Ishikawa (cell line): Measurements from ENCODE around the gene ARID4B.

Source experiments
- CEBPB ChIP-seq: IDR thresholded peaks from 2 replicates; pipeline ENCODE4 v1.6.1; 2012
- CREB1 ChIP-seq: IDR thresholded peaks from 2 replicates; pipeline ENCODE4 v1.6.1; 2012; ENCODE audit warnings: low read depth
- EGR1 ChIP-seq: IDR thresholded peaks from 2 replicates; pipeline ENCODE4 v1.6.1; 2012
- EP300 ChIP-seq: IDR thresholded peaks from 2 replicates; pipeline ENCODE4 v1.6.1; 2012; ENCODE audit warnings: borderline replicate concordance
- FOXM1 ChIP-seq: IDR thresholded peaks from 2 replicates; pipeline ENCODE4 v1.6.1; 2012; ENCODE audit warnings: low read depth, borderline replicate concordance
- MAX ChIP-seq: IDR thresholded peaks from 2 replicates; pipeline ENCODE4 v1.6.1; 2012
- NFIC ChIP-seq: IDR thresholded peaks from 2 replicates; pipeline ENCODE4 v1.6.1; 2012
- RAD21 ChIP-seq: IDR thresholded peaks from 2 replicates; pipeline ENCODE4 v1.6.1; 2012; ENCODE audit warnings: low read depth
- REST ChIP-seq: IDR thresholded peaks from 2 replicates; pipeline ENCODE4 v1.6.1; 2012; ENCODE audit warnings: low read depth, mild to moderate bottlenecking
- TAF1 ChIP-seq: IDR thresholded peaks from 2 replicates; pipeline ENCODE4 v1.6.1; 2012; ENCODE audit warnings: low read depth, mild to moderate bottlenecking
- TCF12 ChIP-seq: IDR thresholded peaks from 2 replicates; pipeline ENCODE4 v1.6.1; 2012; ENCODE audit warnings: low read depth
- TEAD4 ChIP-seq: IDR thresholded peaks from 2 replicates; pipeline ENCODE4 v1.6.1; 2012
- USF1 ChIP-seq: IDR thresholded peaks from 2 replicates; pipeline ENCODE4 v1.6.1; 2012
- YY1 ChIP-seq: IDR thresholded peaks from 2 replicates; pipeline ENCODE4 v1.6.1; 2012; ENCODE audit warnings: low read depth
- ZBTB7A ChIP-seq: IDR thresholded peaks from 2 replicates; pipeline ENCODE4 v1.6.1; 2012; ENCODE audit warnings: low read depth

The ARID4B gene

GRCh38 chr1:235127732-235128455, 200.1 kb downstream of the ARID4B start:
- TF ChIP-seq TEAD4 (no peak), TAF1 (no peak)

- TF ChIP-seq MAX (no peak), YY1 (no peak), NFIC (no peak), USF1 (no peak), TCF12 (no peak), RAD21 (no peak), CREB1 (no peak), REST (no peak), FOXM1 (no peak), CEBPB (no peak), TAF1 (no peak), ZBTB7A (no peak), TEAD4 (no peak), EGR1 (no peak), EP300 (no peak)
Measured at GRCh38 chr1:235127203-235127602, 200.8 kb downstream of the ARID4B start.

- no peak for TF ChIP-seq FOXM1
- no peak for TF ChIP-seq TCF12
- no peak for TF ChIP-seq USF1
- TF ChIP-seq RAD21 = no peak
- no peak for TF ChIP-seq EGR1
- no peak for TF ChIP-seq REST
- TF ChIP-seq NFIC = no peak
- TF ChIP-seq EP300 = no peak
Measured at GRCh38 chr1:235124665-235125064, 203.3 kb downstream of the ARID4B start.

GRCh38 chr1:235124111-235124510, 203.9 kb downstream of the ARID4B start:
- TF ChIP-seq CREB1 = no peak
- no peak for TF ChIP-seq USF1
- TF ChIP-seq ZBTB7A = no peak
- TF ChIP-seq MAX = no peak

- TF ChIP-seq CEBPB = no peak
- TF ChIP-seq REST = no peak
- no peak for TF ChIP-seq TEAD4
- no peak for TF ChIP-seq TCF12
- no peak for TF ChIP-seq EP300
- no peak for TF ChIP-seq YY1
- TF ChIP-seq MAX = no peak
- TF ChIP-seq FOXM1 = no peak
- TF ChIP-seq CREB1 = no peak
Measured at GRCh38 chr1:235122348-235122747, 205.6 kb downstream of the ARID4B start.
